ENCODE data around the gene MCTP1. TPM values are rescaled to one million over a fixed set of nuclear protein-coding genes. Genes with fewer than 3 reads are reported as not detected.
"Not testable (repeated sequence)": the region's sequence is repeated elsewhere in the genome, so short reads cannot be mapped to it uniquely, and the experiment has no call there.

Gene MCTP1
- total RNA-seq, 1 donor from 2014 or later, result 1.7 TPM

GRCh38 chr5:95217881-95218280 lies 67.0 kb downstream of the MCTP1 start:
- H3K27ac Mint-ChIP-seq (ENCODE audit: unreplicated experiment), result no peak overlapping the region
- no peak for TF ChIP-seq CTCF (conservative IDR thresholded peaks at IDR 0.05)
- no peak for DNase-seq (ENCODE audit: low read depth, low spot score)
- no peaks in the 10 kb centered on the region for H3K36me3 Mint-ChIP-seq (ENCODE audit: low read depth)
- no peaks in the 10 kb centered on the region for H3K27me3 Mint-ChIP-seq (ENCODE audit: low read depth)
- no peaks in the 10 kb centered on the region for H3K4me1 Mint-ChIP-seq
- peaks cover 3% of the 10 kb centered on the region for H3K9me3 Mint-ChIP-seq
- H3K4me3 Mint-ChIP-seq, result no peak overlapping the region

GRCh38 chr5:95217351-95217750 lies 67.5 kb downstream of the MCTP1 start:
- Mint-ChIP-seq H3K27me3 (ENCODE audit: low read depth) (no peaks in the 10 kb centered on the region), H3K9me3 (peaks cover 5% of the 10 kb centered on the region), H3K4me3 (no peak overlapping the region), H3K36me3 (ENCODE audit: low read depth) (no peaks in the 10 kb centered on the region), H3K4me1 (no peaks in the 10 kb centered on the region), H3K27ac (ENCODE audit: unreplicated experiment) (no peak overlapping the region)
- DNase-seq (ENCODE audit: low read depth, low spot score), result no peak
- TF ChIP-seq CTCF (conservative IDR thresholded peaks at IDR 0.05), result no peak

DNA sequence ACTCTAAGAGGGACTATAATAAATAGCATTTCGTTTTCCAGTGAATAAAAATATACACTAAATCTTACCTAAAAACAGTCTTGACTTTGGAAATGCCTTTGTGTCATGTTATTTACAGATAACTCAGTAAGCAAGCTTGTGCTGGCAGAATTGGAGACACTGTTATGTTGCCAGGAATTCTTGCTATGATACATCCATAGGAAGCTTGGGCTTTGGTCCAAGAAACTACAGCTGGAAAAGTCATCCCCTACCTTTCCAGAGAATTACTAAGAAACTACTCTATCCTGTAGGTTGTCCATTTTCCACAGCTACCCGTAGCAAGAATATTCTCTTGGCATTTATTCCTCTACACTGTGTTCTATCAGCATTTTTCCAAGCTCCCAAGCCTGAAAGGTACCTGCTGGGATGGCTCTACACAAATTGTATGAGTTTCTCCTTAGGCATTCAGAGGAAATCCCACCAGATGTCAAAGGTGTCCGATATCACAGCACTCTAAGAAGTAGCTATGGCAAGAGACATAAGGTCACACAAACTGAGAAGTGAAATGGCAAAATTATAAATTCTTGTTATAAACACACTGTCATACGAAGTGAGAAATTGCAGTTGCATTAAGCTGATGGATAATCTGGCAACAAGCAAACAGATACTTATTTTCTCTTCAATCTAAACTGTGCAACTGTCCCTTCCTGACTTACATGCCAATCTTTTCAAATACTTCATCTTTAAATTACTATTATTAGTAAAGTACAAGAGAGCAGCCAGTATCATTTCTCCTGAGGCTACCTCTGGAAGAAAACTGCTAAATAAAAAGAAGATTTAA lies 68.5 kb downstream of the MCTP1 start:
- TF ChIP-seq CTCF (conservative IDR thresholded peaks at IDR 0.05), result no peak
- Mint-ChIP-seq H3K4me3 (no peak overlapping the region), H3K27me3 (ENCODE audit: low read depth) (no peaks in the 10 kb centered on the region), H3K27ac (ENCODE audit: unreplicated experiment) (no peak overlapping the region), H3K9me3 (peaks cover 5% of the 10 kb centered on the region), H3K4me1 (no peaks in the 10 kb centered on the region), H3K36me3 (ENCODE audit: low read depth) (no peaks in the 10 kb centered on the region)
- DNase-seq (ENCODE audit: low read depth, low spot score), result no peak

DNA sequence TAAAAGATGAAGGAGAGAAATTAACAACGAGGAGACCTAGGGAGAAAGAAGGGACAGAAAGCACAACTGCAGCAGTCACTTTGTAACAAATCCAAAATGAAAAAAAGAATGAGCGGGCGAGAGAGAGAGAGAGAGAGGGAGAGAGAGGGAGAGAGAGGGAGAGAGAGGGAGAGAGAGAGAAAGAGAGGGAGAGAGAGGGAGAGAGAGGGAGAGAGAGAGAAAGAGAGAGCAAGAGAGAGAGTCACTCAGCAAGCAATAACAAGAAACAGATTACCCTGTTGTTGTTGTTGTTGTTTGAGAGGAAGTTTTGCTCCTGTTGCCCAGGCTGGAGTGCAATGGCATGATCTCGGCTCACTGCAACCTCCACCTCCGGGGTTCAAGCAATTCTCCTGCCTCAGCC lies 77.1 kb downstream of the MCTP1 start:
- not testable (repeated sequence) for DNase-seq (ENCODE audit: low read depth, low spot score); H3K36me3 Mint-ChIP-seq (ENCODE audit: low read depth); H3K4me1 Mint-ChIP-seq; H3K27me3 Mint-ChIP-seq (ENCODE audit: low read depth); H3K4me3 Mint-ChIP-seq; H3K27ac Mint-ChIP-seq (ENCODE audit: unreplicated experiment); H3K9me3 Mint-ChIP-seq

DNA sequence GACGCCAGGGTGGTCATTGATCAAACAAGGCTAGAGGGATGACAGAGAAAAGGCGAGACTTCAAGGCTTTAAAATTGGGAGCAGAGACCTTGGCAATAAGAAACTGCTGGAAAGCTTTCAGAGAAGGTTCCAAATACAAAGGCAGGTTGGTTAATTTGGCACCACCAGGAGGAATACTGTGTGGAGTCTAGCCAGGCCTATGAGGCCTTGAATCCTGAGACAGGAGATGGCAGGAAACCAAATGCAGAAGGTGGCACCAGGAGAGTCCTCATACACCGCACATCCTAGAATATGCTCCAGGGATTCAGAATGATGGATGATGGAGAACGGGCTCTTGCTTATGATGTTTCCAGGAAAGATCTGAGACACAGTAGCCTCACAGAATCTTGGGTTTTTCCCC lies 90.0 kb downstream of the MCTP1 start:
- Mint-ChIP-seq H3K4me3 (no peak overlapping the region), H3K27me3 (ENCODE audit: low read depth) (no peaks in the 10 kb centered on the region), H3K4me1 (no peaks in the 10 kb centered on the region), H3K36me3 (ENCODE audit: low read depth) (no peaks in the 10 kb centered on the region), H3K27ac (ENCODE audit: unreplicated experiment) (no peak overlapping the region), H3K9me3 (no peaks in the 10 kb centered on the region)
- DNase-seq (ENCODE audit: low read depth, low spot score), result no peak
- no peak for TF ChIP-seq CTCF (conservative IDR thresholded peaks at IDR 0.05)

- no peak for DNase-seq (ENCODE audit: low read depth, low spot score)
- no peaks in the 10 kb centered on the region for H3K36me3 Mint-ChIP-seq (ENCODE audit: low read depth)
- no peak overlapping the region for H3K4me3 Mint-ChIP-seq
- no peaks in the 10 kb centered on the region for H3K27me3 Mint-ChIP-seq (ENCODE audit: low read depth)
- no peak for TF ChIP-seq CTCF (conservative IDR thresholded peaks at IDR 0.05)
- H3K27ac Mint-ChIP-seq (ENCODE audit: unreplicated experiment), result no peak overlapping the region
- H3K4me1 Mint-ChIP-seq, result no peaks in the 10 kb centered on the region
- H3K9me3 Mint-ChIP-seq, result peaks cover 5% of the 10 kb centered on the region
Measured at GRCh38 chr5:95191330-95191729, 93.6 kb downstream of the MCTP1 start.

Data from neural crest cell (in vitro differentiated cells).